GDM1 (cell line): Measurements from ENCODE around the gene KMT2D.
A peak's percentile ranks its signal among the peaks of the same experiment; 100 is the strongest.

ENCODE experiments used
- DNase-seq: peaks from one replicate; lab custom pipeline; 2025; lab: John Stamatoyannopoulos, UW

KMT2D gene

GRCh38 chr12:49033611-49034285, 26.8 kb downstream of the KMT2D start:
- no peak for DNase-seq

- DNase-seq, result no peak
These were observed 27.7 kb downstream of the KMT2D start for GRCh38 chr12:49032679-49033447.

- no peak for DNase-seq
These were observed 28.3 kb downstream of the KMT2D start for GRCh38 chr12:49032276-49032675.

- DNase-seq, result no peak
These were observed 28.9 kb downstream of the KMT2D start for GRCh38 chr12:49031573-49032161.

- no peak for DNase-seq
These were observed 29.7 kb downstream of the KMT2D start for GRCh38 chr12:49030714-49031572.

- no peak for DNase-seq
These were observed 30.5 kb downstream of the KMT2D start for GRCh38 chr12:49030119-49030518.

- no peak for DNase-seq
These were observed 31.8 kb downstream of the KMT2D start for GRCh38 chr12:49028666-49029275.

GRCh38 chr12:49027846-49028555, 32.6 kb downstream of the KMT2D start:
- DNase-seq, result no peak

- DNase-seq, result no peak
These were observed 33.7 kb downstream of the KMT2D start for GRCh38 chr12:49026678-49027480.

GRCh38 chr12:49026101-49026500, 34.5 kb downstream of the KMT2D start:
- DNase-seq, result no peak

GRCh38 chr12:49025463-49025862, 35.1 kb downstream of the KMT2D start:
- no peak for DNase-seq

- no peak for DNase-seq
These were observed 36.1 kb downstream of the KMT2D start for GRCh38 chr12:49024543-49024942.

GRCh38 chr12:49023812-49024211, 36.8 kb downstream of the KMT2D start:
- DNase-seq, result no peak

- DNase-seq, result no peak
These were observed 37.9 kb downstream of the KMT2D start for GRCh38 chr12:49022558-49023178.

GRCh38 chr12:49021292-49021915, 39.2 kb downstream of the KMT2D start:
- no peak for DNase-seq

- no peak for DNase-seq
These were observed 40.2 kb downstream of the KMT2D start for GRCh38 chr12:49020441-49020840.

- DNase-seq, result peak; percentile 58
These were observed 40.9 kb downstream of the KMT2D start for GRCh38 chr12:49019443-49020324.

GRCh38 chr12:49019120-49019430, 41.5 kb downstream of the KMT2D start:
- DNase-seq, result no peak
